Measurements from ENCODE around the gene MLLT3.

- no peak for TF ChIP-seq EZH2phosphoT487 (IDR thresholded peaks at IDR 0.05; ENCODE audit: insufficient read depth, low read depth)
- TF ChIP-seq EZH2 (IDR thresholded peaks at IDR 0.05; ENCODE audit: insufficient read depth, poor library complexity, severe bottlenecking) = no peak
Measured at GRCh38 chr9:20592673-20593072, 29.6 kb downstream of the MLLT3 start.

Measured in GM23248 (cell line).